GM21723 (cell line): ENCODE measurements around the gene S100PBP.

Experiments used
- ATAC-seq: cut with Tn5 transposase; IDR thresholded peaks from one replicate; pipeline ENCODE4 v1.9.1; 2021; ENCODE audit warnings: mild to moderate bottlenecking, moderate library complexity; ENCODE audit not compliant: unreplicated experiment

S100PBP gene

DNA sequence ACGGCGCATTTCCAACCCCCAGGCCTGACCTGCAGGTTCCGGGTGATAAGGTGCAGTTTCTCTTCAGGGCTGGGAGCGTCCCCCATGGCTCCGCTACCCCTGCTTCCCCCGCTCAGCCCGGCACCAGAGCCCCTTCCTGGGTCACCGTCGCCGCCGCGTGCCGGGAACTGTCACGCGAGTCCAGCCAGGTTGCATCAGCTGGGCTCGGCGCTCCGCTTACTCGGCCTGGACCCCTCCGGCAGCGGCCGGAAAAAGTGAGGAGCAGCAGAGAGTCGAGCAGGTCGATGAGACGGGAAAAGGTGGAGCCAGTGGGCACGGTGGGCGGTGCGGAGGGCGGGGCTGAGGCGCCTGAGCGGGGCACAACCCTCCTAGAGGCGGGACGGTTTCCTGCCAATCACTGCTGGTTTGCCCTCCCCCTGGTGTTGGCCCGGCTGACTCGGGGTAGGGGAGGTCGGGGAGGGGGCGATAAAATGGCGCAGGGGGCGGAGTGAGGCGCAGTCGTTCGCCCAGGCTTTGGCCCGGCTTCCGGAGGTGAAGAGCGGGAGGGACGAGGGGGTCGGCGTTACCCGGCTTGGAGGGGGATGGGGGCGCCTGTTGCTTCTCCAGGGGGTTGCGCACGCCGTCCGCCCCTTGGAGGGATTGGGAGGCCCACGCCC, at the start of gene S100PBP, which contains the start of gene YARS1:
S100PBP (plus strand) TSS at position 495 of the 656 bp plus-strand sequence. CDS start 8,447 bp downstream, outside the sequence.
YARS1 (minus strand) TSS at position 200 of the 656 bp plus-strand sequence; CDS start at position 86, 114 bp downstream.
- ATAC-seq = peak; percentile 84

DNA sequence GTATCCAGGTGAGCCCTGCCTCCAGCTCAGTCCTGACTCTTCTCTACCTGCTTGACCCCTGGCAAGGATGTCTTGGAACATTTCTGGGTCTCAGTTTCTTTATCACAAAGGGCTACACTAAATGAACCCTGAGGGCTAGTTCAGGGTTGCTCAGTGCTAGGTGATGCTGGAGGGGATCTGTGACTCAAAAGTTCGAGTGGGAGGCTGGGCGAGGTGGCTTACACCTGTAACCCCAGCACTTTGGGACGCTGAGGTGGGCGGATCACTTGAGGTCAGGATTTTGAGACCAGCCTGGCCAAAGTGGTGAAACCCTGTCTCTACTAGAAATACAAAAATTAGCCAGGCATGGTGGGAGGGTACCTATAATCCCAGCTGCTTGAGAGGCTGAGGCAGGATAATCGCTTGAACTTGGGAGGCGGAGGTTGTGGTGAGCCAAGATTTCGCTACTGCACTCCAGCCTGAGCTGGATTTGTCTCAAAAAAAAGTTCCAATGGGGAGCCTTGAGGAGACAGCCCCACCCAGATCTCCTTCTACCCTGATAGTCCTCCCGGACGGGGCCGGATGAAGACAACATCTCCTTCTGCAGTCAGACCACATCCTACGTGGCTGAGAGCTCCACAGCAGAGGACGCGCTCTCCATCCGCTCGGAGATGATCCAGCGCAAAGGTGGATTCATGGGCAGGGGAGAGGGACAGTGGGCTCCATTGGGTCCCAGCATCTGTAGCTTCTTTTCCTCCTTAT, 49.2 kb upstream of the S100PBP start:
- ATAC-seq = no peak

DNA sequence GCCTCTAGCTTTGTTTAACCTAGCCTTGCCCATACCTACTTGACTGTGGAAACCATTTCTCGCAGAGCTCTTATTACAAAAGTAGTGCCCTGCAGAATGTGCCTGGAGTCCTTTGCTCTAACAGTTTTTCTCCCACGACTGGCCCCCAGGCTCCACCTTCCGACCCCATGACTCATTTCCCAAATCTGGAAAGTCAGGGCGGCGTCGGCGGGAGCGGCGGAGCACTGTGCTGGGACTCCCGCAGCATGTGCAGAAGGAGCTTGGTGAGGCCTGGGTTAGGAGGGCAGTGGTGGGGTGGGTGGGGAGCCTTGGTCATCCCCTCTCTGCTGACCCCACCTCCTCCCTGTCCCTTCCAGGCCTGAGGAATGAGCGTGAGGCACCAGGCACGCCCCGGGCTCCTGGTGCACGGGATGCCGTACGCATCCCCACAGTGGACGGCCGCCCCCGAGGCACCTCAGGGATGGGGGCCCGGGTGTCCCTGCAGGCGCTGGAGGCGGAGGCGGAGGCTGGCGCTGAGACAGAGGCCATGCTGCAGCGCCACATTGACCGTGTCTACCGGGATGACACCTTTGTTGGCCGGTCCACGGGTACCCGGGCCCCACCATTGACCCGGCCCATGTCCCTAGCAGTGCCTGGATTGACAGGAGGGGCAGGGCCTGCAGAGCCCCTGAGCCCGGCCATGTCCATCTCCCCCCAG, 47.8 kb upstream of the S100PBP start:
- ATAC-seq = no peak

- ATAC-seq = no peak
Measured at GRCh38 chr1:32770221-32770731, 47.2 kb upstream of the S100PBP start.

- ATAC-seq = no peak
Measured at GRCh38 chr1:32770741-32771548, 46.5 kb upstream of the S100PBP start.

DNA sequence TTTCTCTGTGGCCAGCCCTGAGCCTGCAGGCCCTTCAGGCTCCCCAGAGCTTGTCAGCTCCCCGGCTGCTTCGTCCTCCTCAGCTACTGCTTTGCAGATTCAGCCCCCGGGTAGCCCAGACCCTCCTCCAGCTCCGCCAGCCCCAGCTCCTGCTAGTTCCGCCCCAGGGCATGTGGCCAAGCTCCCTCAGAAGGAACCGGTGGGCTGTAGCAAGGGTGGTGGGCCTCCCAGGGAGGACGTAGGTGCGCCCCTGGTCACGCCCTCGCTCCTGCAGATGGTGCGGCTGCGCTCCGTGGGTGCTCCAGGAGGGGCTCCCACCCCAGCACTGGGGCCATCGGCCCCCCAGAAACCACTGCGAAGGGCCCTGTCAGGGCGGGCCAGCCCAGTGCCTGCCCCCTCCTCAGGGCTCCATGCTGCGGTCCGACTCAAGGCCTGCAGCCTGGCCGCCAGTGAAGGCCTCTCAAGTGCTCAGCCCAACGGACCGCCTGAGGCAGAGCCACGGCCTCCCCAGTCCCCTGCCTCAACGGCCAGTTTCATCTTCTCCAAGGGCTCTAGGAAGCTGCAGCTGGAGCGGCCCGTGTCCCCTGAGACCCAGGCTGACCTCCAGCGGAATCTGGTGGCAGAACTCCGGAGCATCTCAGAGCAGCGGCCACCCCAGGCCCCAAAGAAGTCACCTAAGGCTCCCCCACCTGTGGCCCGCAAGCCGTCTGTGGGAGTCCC, 45.7 kb upstream of the S100PBP start:
- ATAC-seq = no peak

- no peak for ATAC-seq
Measured at GRCh38 chr1:32772281-32773017, 45.0 kb upstream of the S100PBP start.

DNA sequence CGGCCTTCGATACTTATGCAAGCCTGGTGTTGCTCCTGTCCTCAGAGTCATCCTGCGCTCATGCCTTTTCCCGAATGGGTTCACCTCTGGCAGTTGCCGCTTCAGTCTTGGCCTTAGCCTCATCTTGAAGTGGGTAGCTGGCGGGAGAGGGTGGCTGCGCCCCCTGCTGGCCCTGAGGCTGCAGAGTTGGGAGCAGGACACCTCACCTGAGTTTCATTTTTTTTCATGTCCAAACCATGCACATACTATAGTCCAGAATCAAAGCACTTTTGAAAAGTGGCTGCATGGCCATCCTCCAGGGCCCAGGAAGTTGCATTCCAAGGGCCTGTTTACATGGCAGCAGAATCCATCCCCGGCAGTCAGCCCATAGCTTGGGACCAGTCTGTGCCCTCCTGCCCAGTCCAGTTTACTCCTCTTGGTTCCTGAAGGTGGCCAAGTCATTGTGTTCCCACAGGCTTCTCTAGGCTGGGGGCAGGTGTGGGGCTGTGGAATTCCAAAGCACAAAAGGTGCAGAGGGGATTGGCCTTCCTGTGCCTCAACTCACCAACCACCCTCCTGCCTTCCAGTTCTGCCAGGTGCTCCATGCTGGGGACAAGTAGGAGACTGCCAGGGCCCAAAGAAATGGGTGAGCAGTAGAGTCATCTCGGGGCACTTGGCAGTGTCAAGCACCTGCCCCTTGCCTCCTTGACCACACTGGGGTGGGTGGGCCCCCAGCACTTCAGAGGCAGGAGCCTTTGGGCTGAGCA, 44.3 kb upstream of the S100PBP start:
- ATAC-seq = no peak

DNA sequence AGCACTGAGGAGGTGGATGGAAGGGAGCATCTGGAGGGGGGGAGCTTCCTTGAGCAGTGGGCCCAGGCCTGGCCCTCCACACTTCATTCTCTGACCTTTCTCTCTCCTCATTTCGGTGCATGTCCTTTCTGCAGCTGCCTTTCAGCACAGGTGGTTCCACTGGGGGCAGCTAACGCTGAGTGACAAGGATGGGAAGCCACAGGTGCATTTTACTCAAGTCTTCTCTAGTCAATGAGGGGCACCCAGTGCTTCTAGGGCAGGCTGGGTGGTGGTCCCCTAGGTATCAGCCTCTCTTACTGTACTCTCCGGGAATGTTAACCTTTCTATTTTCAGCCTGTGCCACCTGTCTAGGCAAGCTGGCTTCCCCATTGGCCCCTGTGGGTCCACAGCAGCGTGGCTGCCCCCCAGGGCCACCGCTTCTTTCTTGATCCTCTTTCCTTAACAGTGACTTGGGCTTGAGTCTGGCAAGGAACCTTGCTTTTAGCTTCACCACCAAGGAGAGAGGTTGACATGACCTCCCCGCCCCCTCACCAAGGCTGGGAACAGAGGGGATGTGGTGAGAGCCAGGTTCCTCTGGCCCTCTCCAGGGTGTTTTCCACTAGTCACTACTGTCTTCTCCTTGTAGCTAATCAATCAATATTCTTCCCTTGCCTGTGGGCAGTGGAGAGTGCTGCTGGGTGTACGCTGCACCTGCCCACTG, 43.5 kb upstream of the S100PBP start:
- no peak for ATAC-seq

- ATAC-seq = no peak
Measured at GRCh38 chr1:32774464-32774808, 43.0 kb upstream of the S100PBP start.

- no peak for ATAC-seq
Measured at GRCh38 chr1:32774950-32775634, 42.4 kb upstream of the S100PBP start.

- no peak for ATAC-seq
Measured at GRCh38 chr1:32775640-32776337, 41.7 kb upstream of the S100PBP start.

DNA sequence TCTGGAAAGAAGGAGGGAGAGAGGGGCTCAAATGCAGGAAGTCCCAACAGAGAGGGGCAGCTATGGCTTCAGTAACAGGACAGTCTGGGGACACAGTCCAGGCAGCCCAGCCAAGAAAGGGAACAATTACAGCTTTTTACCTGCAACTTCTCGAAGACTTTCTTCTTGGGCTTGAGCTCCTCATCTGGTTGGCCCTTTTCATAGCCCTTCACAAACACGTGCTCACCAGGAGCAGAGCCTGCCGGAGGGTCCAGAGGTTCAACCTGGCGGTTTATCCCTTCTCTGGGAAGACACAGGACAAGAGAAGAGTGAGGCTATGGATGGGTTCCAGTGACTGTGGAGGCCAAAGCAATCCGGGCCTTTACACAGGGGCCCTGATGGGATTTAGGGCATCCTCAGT, 38.2 kb upstream of the S100PBP start:
- no peak for ATAC-seq

- ATAC-seq = no peak
Measured at GRCh38 chr1:32780005-32780404, 37.4 kb upstream of the S100PBP start.

DNA sequence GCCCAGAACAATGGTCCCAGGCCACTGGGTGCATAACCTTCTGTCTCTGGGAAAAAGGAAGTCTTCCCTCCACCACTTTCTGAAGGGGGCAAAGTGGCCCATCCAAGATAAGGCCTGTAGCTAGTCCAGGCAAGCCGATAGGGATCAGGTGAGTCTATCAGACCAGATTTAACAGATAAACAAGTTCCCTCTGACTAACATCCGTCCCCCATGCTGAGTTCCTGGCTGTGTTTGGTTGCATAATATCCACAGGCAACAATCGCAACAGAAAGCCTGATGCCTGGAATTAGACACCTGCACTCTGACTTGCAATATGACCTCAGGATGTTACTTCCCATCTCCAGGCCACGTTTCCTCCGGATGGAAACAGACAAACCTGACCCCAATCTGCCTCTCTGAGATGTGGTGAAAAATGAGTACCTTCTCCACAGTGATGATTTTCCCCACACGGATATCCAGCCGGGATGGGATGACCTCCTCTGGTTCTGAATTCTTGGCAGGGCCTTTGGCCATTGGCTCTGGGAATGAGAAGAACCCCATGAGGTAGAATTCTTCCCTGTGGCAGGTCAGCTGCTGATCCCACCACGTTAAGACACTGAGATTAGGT, 36.7 kb upstream of the S100PBP start:
- ATAC-seq = no peak

- ATAC-seq = no peak
Measured at GRCh38 chr1:32782086-32782485, 35.4 kb upstream of the S100PBP start.

- no peak for ATAC-seq
Measured at GRCh38 chr1:32783851-32784250, 33.6 kb upstream of the S100PBP start.
